ENCODE measurements around the gene ACADSB.

ACADSB gene

GRCh38 chr10:123000155-123000554 lies 8.7 kb upstream of the ACADSB start:
- H3K4me3 ChIP-seq (ENCODE audit: low read length): no peak overlapping the region
- TF ChIP-seq CTCF (conservative IDR thresholded peaks at IDR 0.05; ENCODE audit: low read depth, low read length): no peak
- no peak for DNase-seq (ENCODE audit: low read depth)

GRCh38 chr10:123001370-123001769 lies 7.4 kb upstream of the ACADSB start:
- DNase-seq (ENCODE audit: low read depth): no peak
- no peak overlapping the region for H3K4me3 ChIP-seq (ENCODE audit: low read length)
- TF ChIP-seq CTCF (conservative IDR thresholded peaks at IDR 0.05; ENCODE audit: low read depth, low read length): no peak

GRCh38 chr10:123004298-123004697 lies 4.5 kb upstream of the ACADSB start:
- TF ChIP-seq CTCF (conservative IDR thresholded peaks at IDR 0.05; ENCODE audit: low read depth, low read length): no peak
- H3K4me3 ChIP-seq (ENCODE audit: low read length): no peak overlapping the region
- no peak for DNase-seq (ENCODE audit: low read depth)

GRCh38 chr10:123007558-123008354 lies 1.1 kb upstream of the ACADSB start:
- TF ChIP-seq CTCF (conservative IDR thresholded peaks at IDR 0.05; ENCODE audit: low read depth, low read length): no peak
- H3K4me3 ChIP-seq (ENCODE audit: low read length): peak overlapping the region; percentile 93
- no peak for DNase-seq (ENCODE audit: low read depth)

GRCh38 chr10:123009105-123009820 lies 457 bp downstream of the ACADSB start:
- H3K4me3 ChIP-seq (ENCODE audit: low read length): peak overlapping the region; percentile 93
- TF ChIP-seq CTCF (conservative IDR thresholded peaks at IDR 0.05; ENCODE audit: low read depth, low read length): no peak
- no peak for DNase-seq (ENCODE audit: low read depth)

- no peak for TF ChIP-seq CTCF (conservative IDR thresholded peaks at IDR 0.05; ENCODE audit: low read depth, low read length)
- H3K4me3 ChIP-seq (ENCODE audit: low read length): no peak overlapping the region
- no peak for DNase-seq (ENCODE audit: low read depth)
These were observed 3.2 kb downstream of the ACADSB start for GRCh38 chr10:123011987-123012386.
